SK-N-SH (cell line): ENCODE measurements around the gene METTL24. TPM values are rescaled to one million over a fixed set of nuclear protein-coding genes. Genes with fewer than 3 reads are reported as not detected.

Source experiments
- CTCF ChIA-PET: fragments of 300-600, 350-600 bp; formaldehyde crosslinking; extraction: SDS; loops from one replicate; lab custom pipeline; 2021; lab: Yijun Ruan, JAX
- POLR2A ChIA-PET: fragments of 350-600 bp; sonication (Branson Sonifier 250); formaldehyde crosslinking; extraction: SDS; loops from one replicate; lab custom pipeline; 2020; ENCODE audit warnings: antibody characterized with exemption, inconsistent platforms; lab: Yijun Ruan, JAX
- DNase-seq: peaks from one replicate; pipeline ENCODE4 v3.0.0; 2012
- H2AFZ ChIP-seq: fragments of 200-600 bp; sonication (generic); 2 replicates; pipeline ENCODE4 v1.8.1; 2016; ENCODE audit warnings: antibody characterized with exemption, mild to moderate bottlenecking, low read depth
- H3F3A ChIP-seq: fragments of 200-600 bp; sonication (generic); replicated peaks from 2 replicates; pipeline ENCODE3; 2016; ENCODE audit warnings: antibody characterized with exemption, mild to moderate bottlenecking; ENCODE audit not compliant: insufficient read depth
- H3K27ac ChIP-seq, 2 experiments: fragments of 200-500 bp in 1 of 2; fragments of 200-600 bp in 1 of 2; sonication (Bioruptor generic) in 1 of 2; sonication (generic), shearing (Covaris generic) in 1 of 2; 2 replicates each; pipeline versions ENCODE4 v1.5.1 to v1.6.1; 2014 to 2016; ENCODE audit warnings: low read depth in 2 of 2, inconsistent platforms in 1 of 2, low read length in 1 of 2, mild to moderate bottlenecking in 1 of 2, mixed read lengths in 1 of 2
- H3K27me3 ChIP-seq: fragments of 200-600 bp; sonication (generic), shearing (Covaris generic); 2 replicates; pipeline ENCODE4 v1.6.1; 2016; ENCODE audit warnings: mixed run types; ENCODE audit not compliant: insufficient read depth
- H3K36me3 ChIP-seq, 2 experiments: fragments of 200-500 bp in 1 of 2; fragments of 200-600 bp in 1 of 2; sonication (Bioruptor generic) in 1 of 2; sonication (generic) in 1 of 2; replicated peaks in 1 of 2; 2 replicates each; pipeline versions ENCODE3 to v1.5.1; 2014 to 2016; ENCODE audit warnings: low read length in 1 of 2, mild to moderate bottlenecking in 1 of 2; ENCODE audit not compliant: insufficient read depth in 2 of 2, control insufficient read depth in 1 of 2
- H3K4me1 ChIP-seq, 2 experiments: fragments of 200-500 bp in 1 of 2; fragments of 200-600 bp in 1 of 2; sonication (Bioruptor generic) in 1 of 2; sonication (generic), shearing (Covaris generic) in 1 of 2; 2 replicates each; pipeline versions ENCODE4 v1.5.1 to v1.6.1; 2014 to 2016; ENCODE audit warnings: low read depth in 1 of 2, low read length in 1 of 2, mixed run types in 1 of 2; ENCODE audit not compliant: insufficient read depth in 2 of 2, control insufficient read depth in 1 of 2
- H3K4me2 ChIP-seq: fragments of 200-600 bp; sonication (generic), shearing (Covaris generic); 2 replicates; pipeline ENCODE4 v1.6.1; 2017; ENCODE audit warnings: mixed run types
- H3K4me3 ChIP-seq, 2 experiments: fragments of 200-500 bp in 1 of 2; fragments of 200-600 bp in 1 of 2; sonication (Bioruptor generic) in 1 of 2; sonication (generic), shearing (Covaris generic) in 1 of 2; 2 replicates each; pipeline versions ENCODE4 v1.5.1 to v1.8.1; 2014 to 2016; ENCODE audit warnings: low read depth in 2 of 2, inconsistent platforms in 1 of 2, low read length in 1 of 2, mild to moderate bottlenecking in 1 of 2, mixed read lengths in 1 of 2, moderate library complexity in 1 of 2
- H3K79me2 ChIP-seq: fragments of 200-600 bp; sonication (generic); 2 replicates; pipeline ENCODE4 v1.8.1; 2017; ENCODE audit warnings: mild to moderate bottlenecking; ENCODE audit not compliant: insufficient read depth
- H3K9ac ChIP-seq: fragments of 200-600 bp; sonication (generic); 2 replicates; pipeline ENCODE4 v1.6.1; 2017; ENCODE audit warnings: mixed run types
- H3K9me2 ChIP-seq: fragments of 200-600 bp; sonication (generic); 2 replicates; pipeline ENCODE4 v1.6.1; 2017; ENCODE audit warnings: mixed run types
- H3K9me3 ChIP-seq: fragments of 200-600 bp; sonication (generic); 2 replicates; pipeline ENCODE4 v1.6.1; 2017; ENCODE audit warnings: mixed run types, mild to moderate bottlenecking, moderate library complexity
- H4K20me1 ChIP-seq: fragments of 200-600 bp; sonication (generic); 2 replicates; pipeline ENCODE4 v1.6.1; 2017; ENCODE audit warnings: mild to moderate bottlenecking, mixed run types; ENCODE audit not compliant: insufficient read depth
- CHD2 ChIP-seq: fragments of 150-350 bp; IDR thresholded peaks from 2 replicates; pipeline ENCODE4 v1.6.1; 2018; ENCODE audit warnings: low read length; ENCODE audit not compliant: partially characterized antibody
- CTCF ChIP-seq: fragments of 200-600 bp; sonication (generic); IDR thresholded peaks from 2 replicates; pipeline ENCODE4 v1.6.1; 2017; ENCODE audit warnings: antibody characterized with exemption, mild to moderate bottlenecking, moderate library complexity
- FOSL2 ChIP-seq: IDR thresholded peaks from 2 replicates; pipeline ENCODE4 v1.4.0; 2012; ENCODE audit warnings: low read depth, mild to moderate bottlenecking, moderate library complexity, borderline replicate concordance
- FOXJ3 ChIP-seq: sonication (generic); formaldehyde crosslinking; IDR thresholded peaks from 2 replicates; pipeline ENCODE4 v1.5.1; 2020; ENCODE audit warnings: mild to moderate bottlenecking, missing genetic modification reagents
- FOXM1 ChIP-seq: IDR thresholded peaks from 2 replicates; pipeline ENCODE4 v1.4.0; 2012; ENCODE audit warnings: low read depth, mild to moderate bottlenecking
- MEF2A ChIP-seq: IDR thresholded peaks from 2 replicates; pipeline ENCODE4 v1.4.0; 2012; ENCODE audit warnings: low read depth, borderline replicate concordance
- NRF1 ChIP-seq: IDR thresholded peaks from 2 replicates; pipeline ENCODE4 v1.6.1; 2012; ENCODE audit warnings: low read depth, mild to moderate bottlenecking, low read length
- RCOR1 ChIP-seq: fragments of 150-350 bp; IDR thresholded peaks from 2 replicates; pipeline ENCODE4 v1.6.1; 2017; ENCODE audit warnings: antibody characterized with exemption, low read length
- RFX5 ChIP-seq: IDR thresholded peaks from 2 replicates; pipeline ENCODE4 v1.6.1; 2012; ENCODE audit warnings: mild to moderate bottlenecking, improper control_type of control experiment, low read length
- SMC3 ChIP-seq: IDR thresholded peaks from 2 replicates; pipeline ENCODE4 v1.6.1; 2012; ENCODE audit warnings: low read depth, low read length, improper control_type of control experiment
- TAF1 ChIP-seq: IDR thresholded peaks from 2 replicates; pipeline ENCODE4 v1.6.1; 2012; ENCODE audit warnings: low read depth, mild to moderate bottlenecking, low read length, moderate library complexity, borderline replicate concordance
- USF1 ChIP-seq: IDR thresholded peaks from 2 replicates; pipeline ENCODE4 v1.4.0; 2012; ENCODE audit warnings: low read depth, borderline replicate concordance
- WGBS: methylation state at CpG from one replicate; pipeline ENCODE4 v1.1.6; 2017; ENCODE audit warnings: low lambda C conversion rate; 5-methylcytosine and 5-hydroxymethylcytosine counted together
- polyA plus RNA-seq, 3 experiments: library from polyadenylated mRNA; depleted of rRNA; stranded (reverse); fragments of >200 nt; gene quantifications; 2 replicates each; pipeline ENCODE4 v1.2.3, GENCODE V29; 2012
- TF ChIP-seq, protein P1 (sequence below): IDR thresholded peaks from 2 replicates; pipeline ENCODE4; 2012
- TF ChIP-seq, protein P2 (sequence below): fragments of 150-350 bp; IDR thresholded peaks from 2 replicates; pipeline ENCODE4 v1.6.1; 2016; ENCODE audit warnings: mild to moderate bottlenecking, low read depth, low read length
- TF ChIP-seq, protein P3 (sequence below): IDR thresholded peaks from 2 replicates; pipeline ENCODE4 v1.6.1; 2012; ENCODE audit warnings: mild to moderate bottlenecking, low read depth, low read length, moderate library complexity

Gene METTL24
- polyA plus RNA-seq, 1 of the 3 experiments (the other 2 are of a cell fraction) = not detected

DNA sequence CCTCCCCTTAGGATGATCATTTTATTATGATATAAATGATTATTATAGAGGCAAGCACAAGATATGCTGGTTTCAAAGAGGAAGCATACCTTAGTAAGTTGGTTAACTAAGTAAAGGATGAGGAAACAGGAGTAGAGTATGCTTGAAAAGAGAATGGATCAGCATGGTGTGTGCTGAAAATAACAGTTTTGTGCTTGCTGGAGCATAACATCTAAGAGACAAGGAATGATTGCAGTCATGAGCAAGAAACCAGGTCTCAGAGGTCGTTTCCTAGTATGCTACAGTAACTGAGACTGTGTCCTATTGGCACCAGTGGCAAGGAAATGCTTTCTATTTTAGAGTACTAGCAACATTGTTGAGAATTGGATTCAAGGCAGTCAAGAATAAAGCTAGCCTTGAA lies 143.8 kb downstream of the METTL24 start:
- TF ChIP-seq, protein P1, sequence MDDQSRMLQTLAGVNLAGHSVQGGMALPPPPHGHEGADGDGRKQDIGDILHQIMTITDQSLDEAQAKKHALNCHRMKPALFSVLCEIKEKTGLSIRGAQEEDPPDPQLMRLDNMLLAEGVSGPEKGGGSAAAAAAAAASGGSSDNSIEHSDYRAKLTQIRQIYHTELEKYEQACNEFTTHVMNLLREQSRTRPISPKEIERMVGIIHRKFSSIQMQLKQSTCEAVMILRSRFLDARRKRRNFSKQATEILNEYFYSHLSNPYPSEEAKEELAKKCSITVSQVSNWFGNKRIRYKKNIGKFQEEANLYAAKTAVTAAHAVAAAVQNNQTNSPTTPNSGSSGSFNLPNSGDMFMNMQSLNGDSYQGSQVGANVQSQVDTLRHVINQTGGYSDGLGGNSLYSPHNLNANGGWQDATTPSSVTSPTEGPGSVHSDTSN = no peak
- no peak for TF ChIP-seq USF1
- no peak for TF ChIP-seq RCOR1
- TF ChIP-seq NRF1 = no peak
- TF ChIP-seq, protein P2, sequence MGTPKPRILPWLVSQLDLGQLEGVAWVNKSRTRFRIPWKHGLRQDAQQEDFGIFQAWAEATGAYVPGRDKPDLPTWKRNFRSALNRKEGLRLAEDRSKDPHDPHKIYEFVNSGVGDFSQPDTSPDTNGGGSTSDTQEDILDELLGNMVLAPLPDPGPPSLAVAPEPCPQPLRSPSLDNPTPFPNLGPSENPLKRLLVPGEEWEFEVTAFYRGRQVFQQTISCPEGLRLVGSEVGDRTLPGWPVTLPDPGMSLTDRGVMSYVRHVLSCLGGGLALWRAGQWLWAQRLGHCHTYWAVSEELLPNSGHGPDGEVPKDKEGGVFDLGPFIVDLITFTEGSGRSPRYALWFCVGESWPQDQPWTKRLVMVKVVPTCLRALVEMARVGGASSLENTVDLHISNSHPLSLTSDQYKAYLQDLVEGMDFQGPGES = no peak
- no peak for TF ChIP-seq FOXJ3 (CRISPR knock-in tag)
- no peak for TF ChIP-seq FOSL2
- no peak for TF ChIP-seq CTCF
- TF ChIP-seq CHD2 = no peak
- TF ChIP-seq FOXM1 = no peak
- no peak for DNase-seq
- CTCF ChIA-PET = interaction anchor here (1.0 to 1.6 kb wide), 3 partner anchors 15 to 127 kb away, joined by 3 to 5 read pairs (median 3); no protein-coding TSS in a partner anchor
- Histone ChIP-seq H3K4me2 (no peak overlapping the region), H3K27ac (no peak overlapping the region), H3K9me2 (no peaks in the 10 kb centered on the region), H3F3A (peaks cover 7% of the 10 kb centered on the region), H3K9ac (no peak overlapping the region), H3K4me3 (no peak overlapping the region), H3K9me3 (no peaks in the 10 kb centered on the region), H3K79me2 (no peaks in the 10 kb centered on the region), H3K36me3 (peaks cover 67 to 91% of the 10 kb centered on the region in 2 experiments), H2AFZ (no peak overlapping the region), H4K20me1 (no peaks in the 10 kb centered on the region), H3K4me1 (peaks cover 0 to 7% of the 10 kb centered on the region in 2 experiments; a peak in 1 of 4 replicates), H3K27me3 (no peaks in the 10 kb centered on the region)
- WGBS = 46% methylated on average over 1 of the region's 1 CpG
- POLR2A ChIA-PET = no interaction called here

- Histone ChIP-seq H3K9ac (no peak overlapping the region), H4K20me1 (no peaks in the 10 kb centered on the region), H3K27ac (no peak overlapping the region), H3K36me3 (peaks cover 73 to 88% of the 10 kb centered on the region in 2 experiments), H3K4me2 (no peak overlapping the region), H3K4me3 (no peak overlapping the region), H3K4me1 (no peaks in the 10 kb centered on the region), H3K27me3 (no peaks in the 10 kb centered on the region), H3F3A (peaks cover 7% of the 10 kb centered on the region), H3K79me2 (no peaks in the 10 kb centered on the region), H3K9me3 (no peaks in the 10 kb centered on the region), H2AFZ (no peak overlapping the region), H3K9me2 (no peaks in the 10 kb centered on the region)
- DNase-seq = no peak
- POLR2A ChIA-PET = no interaction called here
- CTCF ChIA-PET = interaction anchor here (1.0 to 1.4 kb wide), 2 partner anchors 11 to 33 kb away, joined by 3 to 4 read pairs; no protein-coding TSS in a partner anchor
- TF ChIP-seq, protein P3, sequence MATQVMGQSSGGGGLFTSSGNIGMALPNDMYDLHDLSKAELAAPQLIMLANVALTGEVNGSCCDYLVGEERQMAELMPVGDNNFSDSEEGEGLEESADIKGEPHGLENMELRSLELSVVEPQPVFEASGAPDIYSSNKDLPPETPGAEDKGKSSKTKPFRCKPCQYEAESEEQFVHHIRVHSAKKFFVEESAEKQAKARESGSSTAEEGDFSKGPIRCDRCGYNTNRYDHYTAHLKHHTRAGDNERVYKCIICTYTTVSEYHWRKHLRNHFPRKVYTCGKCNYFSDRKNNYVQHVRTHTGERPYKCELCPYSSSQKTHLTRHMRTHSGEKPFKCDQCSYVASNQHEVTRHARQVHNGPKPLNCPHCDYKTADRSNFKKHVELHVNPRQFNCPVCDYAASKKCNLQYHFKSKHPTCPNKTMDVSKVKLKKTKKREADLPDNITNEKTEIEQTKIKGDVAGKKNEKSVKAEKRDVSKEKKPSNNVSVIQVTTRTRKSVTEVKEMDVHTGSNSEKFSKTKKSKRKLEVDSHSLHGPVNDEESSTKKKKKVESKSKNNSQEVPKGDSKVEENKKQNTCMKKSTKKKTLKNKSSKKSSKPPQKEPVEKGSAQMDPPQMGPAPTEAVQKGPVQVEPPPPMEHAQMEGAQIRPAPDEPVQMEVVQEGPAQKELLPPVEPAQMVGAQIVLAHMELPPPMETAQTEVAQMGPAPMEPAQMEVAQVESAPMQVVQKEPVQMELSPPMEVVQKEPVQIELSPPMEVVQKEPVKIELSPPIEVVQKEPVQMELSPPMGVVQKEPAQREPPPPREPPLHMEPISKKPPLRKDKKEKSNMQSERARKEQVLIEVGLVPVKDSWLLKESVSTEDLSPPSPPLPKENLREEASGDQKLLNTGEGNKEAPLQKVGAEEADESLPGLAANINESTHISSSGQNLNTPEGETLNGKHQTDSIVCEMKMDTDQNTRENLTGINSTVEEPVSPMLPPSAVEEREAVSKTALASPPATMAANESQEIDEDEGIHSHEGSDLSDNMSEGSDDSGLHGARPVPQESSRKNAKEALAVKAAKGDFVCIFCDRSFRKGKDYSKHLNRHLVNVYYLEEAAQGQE = no peak
- TF ChIP-seq NRF1 = no peak
- no peak for TF ChIP-seq FOSL2
- TF ChIP-seq MEF2A = no peak
- no peak for TF ChIP-seq SMC3
- TF ChIP-seq TAF1 = no peak
- TF ChIP-seq RFX5 = no peak
- WGBS = 96% methylated on average over 1 of the region's 1 CpG
These were observed 146.4 kb downstream of the METTL24 start for GRCh38 chr6:110211753-110212152.
